Measurements from ENCODE around the gene CNN1.

- TF ChIP-seq TRIM24 (IDR thresholded peaks at IDR 0.05): no peak
- TF ChIP-seq FOXP4 (CRISPR knock-in tag; IDR thresholded peaks at IDR 0.05; ENCODE audit: borderline replicate concordance): no peak
- no peak for TF ChIP-seq POLR2A (conservative IDR thresholded peaks at IDR 0.05)
- no peak for TF ChIP-seq POLR2AphosphoS5 (IDR thresholded peaks at IDR 0.05; ENCODE audit: control insufficient read depth, insufficient read depth, low read depth, low read length)
- TF ChIP-seq ZBTB49 (CRISPR knock-in tag; IDR thresholded peaks at IDR 0.05; ENCODE audit: borderline replicate concordance): no peak
- no peak for TF ChIP-seq POLR2AphosphoS2 (IDR thresholded peaks at IDR 0.05; ENCODE audit: low read length)
- no peak for TF ChIP-seq MLX (CRISPR knock-in tag; conservative IDR thresholded peaks at IDR 0.05)
Measured at GRCh38 chr19:11596156-11596555, 57.5 kb downstream of the CNN1 start.
